GM18861 (cell line): ENCODE measurements around the gene COA8.
"Not testable (repeated sequence)": the region's sequence is repeated elsewhere in the genome, so short reads cannot be mapped to it uniquely, and the experiment has no call there.

Source experiments
- ATAC-seq: cut with Tn5 transposase; IDR thresholded peaks from one replicate; pipeline ENCODE4 v1.9.1; 2021; ENCODE audit not compliant: unreplicated experiment

COA8 gene

DNA sequence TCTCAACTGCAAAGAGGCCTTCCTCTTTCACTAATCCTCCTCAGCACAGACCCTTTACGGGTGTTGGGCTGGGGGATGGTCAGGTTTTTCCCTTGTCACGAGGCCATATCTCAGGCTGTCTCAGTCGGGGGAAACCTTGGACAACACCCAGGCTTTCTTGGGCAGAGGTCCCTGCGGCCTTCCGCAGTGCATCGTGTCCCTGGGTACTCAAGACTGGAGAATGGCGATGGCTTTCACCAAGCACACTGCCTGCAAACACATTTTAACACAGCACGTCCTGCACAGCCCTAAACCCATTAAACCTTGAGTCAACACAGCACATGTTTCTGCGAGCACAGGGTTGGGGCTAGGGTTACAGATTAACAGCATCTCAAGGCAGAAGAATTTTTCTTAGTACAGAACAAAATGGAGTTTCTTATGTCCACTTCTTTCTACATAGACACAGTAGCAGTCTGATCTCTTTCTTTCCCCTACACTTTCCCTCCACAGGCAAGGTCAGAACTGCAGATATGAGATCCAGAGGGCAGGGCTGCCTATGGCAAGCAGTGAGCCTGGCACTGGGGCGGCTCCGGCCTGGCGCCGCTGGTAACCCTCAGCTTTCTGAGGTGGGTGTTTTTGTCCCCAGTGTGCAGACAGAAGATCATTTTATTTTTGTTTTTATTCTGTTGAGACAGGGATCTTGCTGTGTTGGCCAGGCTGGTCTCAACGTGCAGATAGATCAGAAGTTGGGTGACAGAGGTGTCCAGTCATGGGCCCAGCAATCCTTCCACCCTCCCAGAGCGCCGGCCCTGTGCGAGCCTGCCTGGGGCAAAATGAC lies 37.1 kb upstream of the COA8 start:
- ATAC-seq: not testable (repeated sequence)

- ATAC-seq: no peak
These were observed 36.4 kb upstream of the COA8 start for GRCh38 chr14:103526247-103526913.

GRCh38 chr14:103526914-103527248 lies 35.9 kb upstream of the COA8 start:
- no peak for ATAC-seq

- ATAC-seq: peak; percentile 55
These were observed 35.2 kb upstream of the COA8 start for GRCh38 chr14:103527408-103528145.

DNA sequence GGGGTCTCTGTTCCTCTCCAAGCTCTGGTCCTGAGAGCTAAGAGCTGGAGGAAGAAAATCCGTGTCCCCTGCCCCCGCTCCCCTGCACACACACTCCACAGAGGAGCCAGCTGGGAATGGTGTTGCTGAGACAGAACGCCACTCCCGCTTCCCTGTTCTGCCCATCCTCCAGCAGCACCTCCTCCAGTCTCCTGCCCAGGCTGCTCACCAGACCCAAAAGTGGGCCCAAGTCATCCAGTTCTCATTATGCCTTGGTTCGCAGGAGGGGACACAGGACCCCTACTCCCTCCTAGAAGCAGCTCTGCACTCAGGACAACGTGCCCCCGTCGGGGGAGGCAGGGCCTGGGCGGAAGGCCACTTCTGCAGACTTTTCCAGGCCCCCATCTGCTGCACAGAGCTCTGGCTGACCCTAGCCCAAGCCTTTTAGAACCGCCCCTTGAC lies 34.6 kb upstream of the COA8 start:
- ATAC-seq: no peak

GRCh38 chr14:103528587-103529382 lies 34.0 kb upstream of the COA8 start, which contains the start of gene TRMT61A:
TSS of gene TRMT61A (plus strand) at chr14:103529196. CDS start at chr14:103529979, 783 bp downstream.
- ATAC-seq: no peak

- no peak for ATAC-seq
These were observed 33.1 kb upstream of the COA8 start for GRCh38 chr14:103529383-103530365.

- ATAC-seq: no peak
These were observed 32.4 kb upstream of the COA8 start for GRCh38 chr14:103530390-103530789.

DNA sequence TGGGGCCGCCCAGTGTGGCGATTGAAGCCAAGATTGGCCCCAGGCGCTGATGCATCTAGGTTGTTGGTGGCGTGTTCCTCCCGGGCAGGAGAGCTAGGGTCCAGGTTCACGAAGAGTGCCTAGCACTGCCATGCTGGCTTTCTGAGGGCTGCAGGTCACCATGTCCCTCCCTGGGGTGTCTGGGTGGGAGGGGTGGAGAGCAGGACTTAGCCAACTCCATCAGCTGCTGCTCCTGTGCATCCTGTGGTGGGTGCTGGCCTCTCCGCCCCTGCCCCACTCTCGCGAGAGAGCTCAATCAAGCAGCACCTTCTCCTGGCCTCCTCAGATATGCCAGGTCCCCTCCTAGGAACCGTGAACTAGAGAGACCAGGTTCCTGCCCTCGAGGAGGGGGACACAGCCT lies 31.9 kb upstream of the COA8 start:
- ATAC-seq: no peak

GRCh38 chr14:103531421-103532215 lies 31.1 kb upstream of the COA8 start:
- no peak for ATAC-seq

GRCh38 chr14:103532216-103533136 lies 30.3 kb upstream of the COA8 start:
- ATAC-seq: no peak

- no peak for ATAC-seq
These were observed 29.4 kb upstream of the COA8 start for GRCh38 chr14:103533137-103533998.

DNA sequence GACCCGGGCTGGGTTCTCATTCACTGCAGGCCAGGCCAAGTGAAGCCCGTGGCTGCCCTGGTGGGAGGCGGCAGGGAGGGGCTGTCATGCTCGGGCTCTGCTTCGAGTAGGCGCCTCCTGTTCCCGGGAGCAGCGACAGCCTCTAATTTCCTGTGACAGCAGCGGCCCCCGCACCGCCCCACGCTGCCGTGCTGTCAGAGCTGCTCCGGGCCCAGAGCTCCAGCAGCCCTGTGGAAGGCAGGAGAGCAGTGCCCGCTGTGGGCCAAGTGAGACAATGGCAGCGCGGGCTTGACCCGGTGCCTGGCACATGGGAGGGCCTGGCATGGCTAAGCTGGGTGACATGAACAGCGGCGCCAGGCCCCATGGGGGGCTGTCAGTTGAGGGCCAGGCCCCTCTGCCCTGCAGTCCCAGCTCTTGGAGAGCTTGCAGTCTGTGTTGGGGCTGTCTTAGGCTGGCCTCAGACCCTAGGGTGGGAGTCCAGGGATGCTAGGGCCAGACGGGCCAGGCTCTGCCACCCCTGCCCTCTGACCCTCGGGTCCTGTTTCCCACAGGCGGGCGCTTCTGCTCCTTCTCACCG lies 28.7 kb upstream of the COA8 start:
- no peak for ATAC-seq

GRCh38 chr14:103534576-103535061 lies 28.1 kb upstream of the COA8 start:
- no peak for ATAC-seq

DNA sequence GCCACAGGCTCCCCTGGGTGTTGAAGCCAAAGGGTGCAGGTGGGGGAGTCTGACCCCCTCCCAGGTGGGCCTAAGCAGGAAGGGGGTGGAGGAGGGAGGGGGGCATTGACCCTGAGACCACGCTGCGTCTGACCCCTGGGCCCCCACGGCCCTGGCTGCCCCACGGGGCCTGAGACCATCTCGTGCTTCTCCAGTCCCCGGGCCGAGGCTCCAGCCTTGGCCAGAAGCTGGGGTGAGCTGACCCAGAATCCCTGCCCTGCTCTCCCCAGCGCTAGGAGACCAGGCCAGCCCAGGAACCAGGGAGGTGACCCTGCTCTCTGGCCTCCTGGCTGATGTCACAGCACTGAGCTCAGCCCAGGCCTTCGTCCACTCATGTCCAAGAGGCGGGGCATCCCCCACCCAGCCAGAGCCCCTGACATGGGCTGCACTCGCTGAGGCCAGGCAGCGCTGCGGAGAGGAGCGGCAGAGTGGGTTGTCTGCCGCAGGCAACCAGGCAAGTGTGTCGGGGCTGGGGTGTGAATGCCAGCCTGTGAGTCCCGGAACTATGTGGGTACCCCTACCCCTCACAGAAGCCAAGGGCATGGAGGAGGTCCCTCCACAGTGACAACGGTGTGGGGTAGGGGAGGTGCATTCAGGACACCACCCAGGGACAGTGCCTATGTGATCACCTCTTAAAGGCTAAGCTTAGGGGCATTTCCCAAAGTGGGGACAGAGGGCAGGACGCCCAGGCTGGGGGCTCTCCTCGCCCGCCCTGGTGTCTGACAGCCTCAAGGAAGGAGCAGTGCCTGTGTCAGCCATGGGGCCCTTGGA lies 27.5 kb upstream of the COA8 start:
- ATAC-seq: no peak
